HG03469 (cell line): Measurements from ENCODE around the gene TTYH1.
A peak's percentile ranks its signal among the peaks of the same experiment; 100 is the strongest.
"Not testable (repeated sequence)": the region's sequence is repeated elsewhere in the genome, so short reads cannot be mapped to it uniquely, and the experiment has no call there.

Experiments used
- ATAC-seq: cut with Tn5 transposase; IDR thresholded peaks from one replicate; pipeline ENCODE4 v1.9.1; 2021; ENCODE audit warnings: mild to moderate bottlenecking, moderate library complexity, moderate number of reproducible peaks; ENCODE audit not compliant: unreplicated experiment

The TTYH1 gene

GRCh38 chr19:54436628-54437252, 21.5 kb downstream of the TTYH1 start:
- no peak for ATAC-seq

DNA sequence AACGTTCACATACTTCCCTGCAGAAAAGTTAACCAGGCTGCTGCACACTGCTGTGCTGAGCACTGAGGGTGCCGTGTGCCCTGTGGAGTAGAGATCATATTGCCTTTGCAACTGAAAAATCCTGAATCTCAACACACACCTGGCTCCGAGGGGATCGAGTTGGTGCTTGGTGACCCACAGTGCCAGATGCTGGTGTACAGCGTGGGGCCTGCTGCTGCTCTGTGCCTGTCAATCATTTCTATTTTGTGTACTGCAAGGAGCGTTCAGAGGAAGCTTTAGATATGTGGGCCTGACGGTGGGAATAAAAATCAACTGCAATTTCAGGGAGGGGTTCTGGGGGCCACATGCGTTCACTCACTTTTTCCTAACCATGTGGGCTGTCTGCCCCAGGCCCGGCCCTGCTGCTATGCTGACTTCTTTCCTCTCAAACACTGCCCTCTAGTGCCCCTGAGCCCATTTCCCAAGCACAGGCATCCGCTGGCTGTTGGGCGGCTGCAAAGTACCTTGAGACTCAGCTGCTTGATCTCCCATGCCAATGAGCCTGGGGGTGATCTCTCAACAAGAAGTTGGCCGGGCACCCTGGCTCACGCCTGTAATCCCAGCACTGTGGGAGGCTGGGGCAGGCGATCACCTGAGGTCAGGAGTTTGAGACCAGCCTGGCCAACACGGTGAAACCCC, 24.0 kb downstream of the TTYH1 start:
- ATAC-seq, result no peak

- no peak for ATAC-seq
Measured at GRCh38 chr19:54440641-54441040, 25.4 kb downstream of the TTYH1 start.

GRCh38 chr19:54444737-54445136, 29.5 kb downstream of the TTYH1 start:
- ATAC-seq, result no peak

- not testable (repeated sequence) for ATAC-seq
Measured at GRCh38 chr19:54446349-54446748, 31.1 kb downstream of the TTYH1 start.

DNA sequence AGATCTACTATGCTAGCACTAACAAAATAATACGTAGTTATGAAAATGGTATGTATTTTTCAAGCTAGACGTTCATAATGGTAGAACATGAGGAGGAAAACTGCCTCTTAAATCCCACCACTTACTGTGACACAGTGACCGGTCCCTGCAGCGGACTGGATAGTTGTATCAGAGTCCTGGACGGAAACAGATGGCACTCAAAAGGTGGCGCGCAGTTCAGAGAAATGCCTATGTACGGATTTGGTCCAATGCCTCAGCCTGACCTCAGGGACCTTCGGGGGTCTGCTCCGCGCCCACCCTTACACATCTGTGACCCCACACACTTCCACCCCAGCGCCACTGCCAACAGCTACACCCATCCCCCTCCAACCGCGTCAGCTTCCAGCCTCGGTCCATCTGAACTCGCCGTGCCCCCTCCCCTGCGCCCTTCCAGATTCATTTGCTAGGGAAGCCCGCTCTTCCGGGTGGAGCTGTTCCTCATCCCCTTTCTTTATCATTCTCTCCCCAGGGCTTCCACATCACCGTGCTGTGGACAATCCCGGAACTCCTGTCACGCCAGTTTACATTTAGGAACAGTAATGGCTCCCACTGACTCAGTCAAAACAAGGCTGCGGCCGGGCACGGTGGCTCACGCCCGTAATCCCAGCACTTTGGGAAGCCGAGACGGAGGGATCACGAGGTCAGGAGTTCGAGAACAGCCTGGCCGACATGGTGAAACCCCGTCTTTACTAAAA, 32.9 kb downstream of the TTYH1 start:
- ATAC-seq, result no peak

GRCh38 chr19:54448774-54449700, 33.8 kb downstream of the TTYH1 start, which contains the start of gene LENG8:
TSS of gene LENG8 (plus strand) at chr19:54449199. CDS start at chr19:54451345, 2,146 bp downstream.
- ATAC-seq, result peak; percentile 59

DNA sequence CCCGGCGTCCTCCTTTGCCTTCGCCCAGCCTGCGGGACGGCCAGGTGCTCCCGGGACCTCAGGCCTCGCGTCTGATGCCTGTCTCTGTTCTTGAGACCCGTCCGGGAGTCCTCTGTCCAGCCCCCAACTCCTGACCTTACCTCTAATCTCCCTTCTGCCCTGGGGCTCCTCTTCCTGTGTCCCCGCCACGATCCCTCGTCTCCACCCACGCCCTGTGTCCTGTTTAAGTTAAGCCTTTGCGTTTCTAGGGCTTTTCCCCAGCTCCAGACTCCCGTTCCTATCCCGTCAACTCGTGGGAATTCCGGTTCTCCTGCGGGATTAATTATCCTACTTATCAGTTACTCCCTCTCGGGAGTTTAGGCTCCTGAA, 34.4 kb downstream of the TTYH1 start:
- ATAC-seq, result no peak

DNA sequence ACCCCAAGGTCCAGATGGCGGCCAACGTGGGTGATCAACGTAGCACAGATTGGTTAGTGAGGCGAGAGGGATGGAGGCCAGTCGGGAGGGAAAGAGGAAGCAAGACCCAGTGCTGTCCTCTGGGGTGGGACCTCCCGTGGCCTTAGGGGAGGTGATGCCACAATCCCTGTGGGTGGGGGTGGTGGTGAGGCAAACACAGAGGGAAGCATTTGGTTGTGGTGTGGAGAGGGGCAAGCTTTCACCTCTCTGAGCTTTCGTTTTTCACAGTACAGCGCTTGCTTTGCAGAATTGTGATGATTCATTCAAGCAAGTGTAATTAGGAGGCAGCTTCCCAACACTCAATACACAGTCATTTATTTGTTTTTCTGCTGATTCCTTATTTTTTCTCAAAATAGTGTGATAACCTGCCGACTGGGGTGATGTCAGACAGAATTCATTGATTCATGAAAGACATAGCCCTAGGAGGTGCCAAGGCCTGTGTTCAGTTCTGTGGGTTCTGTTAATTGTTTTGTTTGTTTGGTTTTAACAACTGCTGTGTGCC, 36.1 kb downstream of the TTYH1 start:
- ATAC-seq, result no peak

DNA sequence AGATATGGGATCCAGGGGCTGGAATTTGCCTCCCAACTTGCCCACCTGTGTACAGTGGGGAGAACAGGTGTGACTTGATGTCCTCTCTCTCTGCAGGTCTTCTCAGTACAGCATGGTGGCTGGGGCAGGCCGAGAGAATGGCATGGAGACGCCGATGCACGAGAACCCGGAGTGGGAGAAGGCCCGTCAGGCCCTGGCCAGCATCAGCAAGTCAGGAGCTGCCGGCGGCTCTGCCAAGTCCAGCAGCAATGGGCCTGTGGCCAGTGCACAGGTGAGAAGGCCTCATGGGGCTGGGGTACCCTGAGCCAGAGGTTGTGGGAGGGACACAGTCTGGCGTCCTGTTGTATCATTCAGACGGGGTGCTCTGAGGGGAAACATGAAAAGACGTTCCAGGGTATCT, 36.7 kb downstream of the TTYH1 start:
- no peak for ATAC-seq

- ATAC-seq, result no peak
Measured at GRCh38 chr19:54452626-54453025, 37.4 kb downstream of the TTYH1 start.

DNA sequence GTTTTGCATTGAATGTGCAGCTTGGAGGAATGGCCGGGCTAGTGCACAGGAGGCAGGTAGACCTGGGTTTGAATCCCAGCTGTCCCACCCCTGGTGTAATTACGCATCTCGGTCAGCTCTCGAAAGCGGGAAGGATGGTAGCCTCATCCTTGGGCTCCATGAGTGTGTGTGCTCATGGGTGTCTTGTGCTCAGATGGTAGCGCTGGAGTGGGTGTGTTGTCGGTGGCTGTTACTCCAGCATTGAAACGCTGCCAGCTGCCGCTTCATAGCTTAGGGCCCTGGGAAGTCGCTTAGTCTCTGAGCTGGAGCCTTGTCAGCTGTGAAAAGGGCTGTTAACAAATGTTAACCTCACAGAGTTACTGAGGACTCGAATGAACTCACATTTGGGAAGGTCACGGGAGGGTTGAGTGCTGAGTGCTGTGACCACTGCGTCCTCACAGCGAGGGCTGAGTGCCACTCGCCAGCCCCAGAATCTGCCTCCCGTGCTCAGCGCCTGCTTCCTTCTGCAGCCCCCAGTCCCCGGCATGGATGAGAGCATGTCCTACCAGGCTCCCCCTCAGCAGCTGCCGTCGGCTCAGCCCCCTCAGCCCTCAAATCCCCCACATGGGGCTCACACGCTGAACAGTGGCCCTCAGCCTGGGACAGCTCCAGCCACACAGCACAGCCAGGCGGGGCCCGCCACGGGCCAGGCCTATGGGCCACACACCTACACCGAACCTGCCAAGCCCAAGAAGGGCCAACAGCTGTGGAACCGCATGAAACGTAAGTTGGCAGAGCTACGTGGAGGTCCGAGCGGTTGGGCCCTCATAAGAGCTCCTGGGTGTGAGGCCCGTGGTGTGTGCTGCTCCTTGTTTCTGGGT, 38.9 kb downstream of the TTYH1 start:
- no peak for ATAC-seq

DNA sequence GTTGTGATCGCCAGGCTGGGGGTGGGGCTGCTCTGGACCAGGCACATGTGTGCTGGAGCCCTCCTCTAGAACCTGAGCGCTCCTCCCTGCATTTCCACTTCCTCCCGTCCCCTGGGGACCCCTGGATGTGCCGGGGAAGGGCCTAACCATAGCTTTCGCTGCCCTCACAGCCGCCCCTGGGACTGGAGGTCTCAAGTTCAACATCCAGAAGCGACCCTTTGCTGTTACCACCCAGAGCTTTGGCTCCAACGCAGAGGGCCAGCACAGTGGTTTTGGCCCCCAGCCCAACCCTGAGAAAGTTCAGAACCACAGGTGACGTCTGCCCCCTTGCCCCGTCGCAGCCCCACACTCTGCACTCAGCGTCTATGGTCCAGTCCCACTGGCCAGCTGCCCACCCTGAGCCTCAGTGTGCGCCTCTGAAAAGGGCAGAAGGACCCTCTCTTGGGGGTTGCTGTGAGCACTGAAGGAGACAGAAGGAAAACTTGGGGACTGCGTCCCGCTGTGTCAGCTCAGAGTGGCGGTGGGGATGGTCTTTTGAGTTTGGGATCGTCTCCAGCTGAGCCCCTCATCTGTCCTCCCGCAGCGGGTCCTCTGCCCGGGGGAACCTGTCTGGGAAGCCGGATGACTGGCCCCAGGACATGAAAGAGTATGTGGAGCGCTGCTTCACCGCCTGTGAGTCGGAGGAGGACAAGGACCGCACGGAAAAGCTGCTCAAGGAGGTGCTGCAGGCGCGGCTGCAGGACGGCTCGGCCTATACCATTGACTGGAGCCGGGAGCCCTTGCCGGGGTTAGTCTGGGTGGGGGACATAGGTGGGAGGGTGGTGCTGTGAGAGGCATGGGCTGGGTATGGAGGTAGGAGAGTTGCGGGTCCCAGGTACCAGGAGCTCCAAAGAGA, 39.8 kb downstream of the TTYH1 start:
- no peak for ATAC-seq

GRCh38 chr19:54455786-54456422, 40.6 kb downstream of the TTYH1 start:
- no peak for ATAC-seq

DNA sequence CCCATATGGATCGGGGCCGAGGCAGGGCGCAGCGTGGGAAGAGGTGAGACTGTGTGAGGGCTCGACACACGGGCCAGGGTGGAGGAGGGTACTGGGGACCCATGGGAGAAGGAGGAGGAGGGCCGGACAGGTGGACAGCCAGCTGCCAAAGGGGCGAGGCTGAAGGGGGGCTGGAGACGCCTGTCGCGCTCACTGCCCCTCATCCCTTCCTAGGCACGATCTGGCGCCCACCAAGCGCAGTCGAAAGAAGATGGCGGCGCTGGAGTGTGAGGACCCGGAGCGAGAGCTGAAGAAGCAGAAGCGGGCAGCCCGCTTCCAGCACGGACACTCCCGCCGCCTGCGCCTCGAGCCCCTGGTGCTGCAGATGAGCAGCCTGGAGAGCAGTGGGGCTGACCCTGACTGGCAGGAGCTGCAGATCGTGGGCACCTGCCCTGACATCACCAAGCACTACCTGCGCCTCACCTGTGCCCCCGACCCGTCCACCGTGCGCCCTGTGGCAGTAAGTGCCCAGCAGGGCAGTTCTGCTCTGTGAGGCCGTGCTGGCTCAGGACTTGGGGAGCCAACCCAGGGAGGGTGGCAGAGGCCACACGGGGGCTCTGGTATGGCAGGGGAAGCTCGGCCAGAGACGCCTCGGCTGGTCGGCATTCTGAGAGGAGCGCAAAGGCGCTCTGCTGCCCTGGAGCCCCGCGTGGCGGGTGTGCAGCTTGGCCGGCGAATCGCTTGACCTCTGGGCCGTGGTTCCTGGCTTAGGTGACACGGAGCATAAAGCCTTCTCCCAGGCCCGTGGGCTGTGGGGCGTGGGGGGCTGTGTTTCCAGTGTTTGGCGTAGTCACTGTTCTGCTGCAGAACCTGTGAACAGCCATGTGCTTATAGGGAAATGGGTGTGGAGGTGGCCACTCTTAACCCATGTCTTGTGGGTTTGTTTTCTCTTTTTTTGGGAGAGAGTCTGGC, 41.4 kb downstream of the TTYH1 start:
- no peak for ATAC-seq

- ATAC-seq, result no peak
Measured at GRCh38 chr19:54457773-54458647, 42.7 kb downstream of the TTYH1 start.
